ENCODE measurements around the gene ABTB2. TPM values are rescaled to one million over a fixed set of nuclear protein-coding genes. Genes with fewer than 3 reads are reported as not detected.

ABTB2 gene
- total and polyA plus RNA-seq, 2 donors, result 3.2 to 4.4 TPM

DNA sequence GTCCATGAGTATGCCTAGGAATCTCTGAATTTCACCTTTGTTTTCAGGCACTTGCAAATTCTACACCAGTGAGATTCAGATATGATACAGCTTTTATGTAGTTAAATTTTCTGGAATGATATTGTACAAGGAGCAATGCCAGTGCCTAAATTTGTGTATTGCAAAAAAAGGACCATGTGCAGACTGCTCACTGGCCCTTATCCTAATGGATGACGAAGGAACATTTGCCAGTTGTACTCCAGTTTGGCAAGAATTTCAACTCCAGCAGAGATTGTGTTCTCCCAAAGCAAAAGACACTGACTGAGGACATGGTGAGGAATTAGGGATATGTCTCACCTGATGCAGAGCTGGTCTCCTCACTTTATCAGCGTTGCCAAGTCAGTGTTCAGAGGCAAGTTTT lies 243.8 kb downstream of the ABTB2 start:
- Histone ChIP-seq H3K4me1 (ENCODE audit: insufficient read depth) (no peaks in the 10 kb centered on the region), H3K27ac (ENCODE audit: low read depth) (no peak overlapping the region), H3K36me3 (ENCODE audit: insufficient read depth) (peaks cover 6% of the 10 kb centered on the region), H3K4me3 (ENCODE audit: low read depth, low read length) (no peak overlapping the region)
- WGBS, result 96% methylated on average over 2 of the region's 2 CpGs
- no peak for DNase-seq (ENCODE audit: extremely low spot score)

- DNase-seq (ENCODE audit: extremely low spot score), result no peak
- Histone ChIP-seq H3K27ac (ENCODE audit: low read depth) (no peak overlapping the region), H3K4me1 (ENCODE audit: insufficient read depth) (no peaks in the 10 kb centered on the region), H3K4me3 (ENCODE audit: low read depth, low read length) (no peak overlapping the region), H3K36me3 (ENCODE audit: insufficient read depth) (peaks cover 4% of the 10 kb centered on the region)
- WGBS, result 95% methylated on average over 6 of the region's 6 CpGs
These were observed 246.0 kb downstream of the ABTB2 start for GRCh38 chr11:34111722-34112270.

- WGBS, result under 1% methylated on average over 17 of the region's 17 CpGs
- no peak for DNase-seq (ENCODE audit: extremely low spot score)
- Histone ChIP-seq H3K4me3 (ENCODE audit: low read depth, low read length) (peak overlapping the region; percentile 76), H3K27ac (ENCODE audit: low read depth) (no peak overlapping the region), H3K4me1 (ENCODE audit: insufficient read depth) (no peaks in the 10 kb centered on the region), H3K36me3 (ENCODE audit: insufficient read depth) (no peaks in the 10 kb centered on the region)
These were observed 251.8 kb downstream of the ABTB2 start for GRCh38 chr11:34105957-34106504.

DNA sequence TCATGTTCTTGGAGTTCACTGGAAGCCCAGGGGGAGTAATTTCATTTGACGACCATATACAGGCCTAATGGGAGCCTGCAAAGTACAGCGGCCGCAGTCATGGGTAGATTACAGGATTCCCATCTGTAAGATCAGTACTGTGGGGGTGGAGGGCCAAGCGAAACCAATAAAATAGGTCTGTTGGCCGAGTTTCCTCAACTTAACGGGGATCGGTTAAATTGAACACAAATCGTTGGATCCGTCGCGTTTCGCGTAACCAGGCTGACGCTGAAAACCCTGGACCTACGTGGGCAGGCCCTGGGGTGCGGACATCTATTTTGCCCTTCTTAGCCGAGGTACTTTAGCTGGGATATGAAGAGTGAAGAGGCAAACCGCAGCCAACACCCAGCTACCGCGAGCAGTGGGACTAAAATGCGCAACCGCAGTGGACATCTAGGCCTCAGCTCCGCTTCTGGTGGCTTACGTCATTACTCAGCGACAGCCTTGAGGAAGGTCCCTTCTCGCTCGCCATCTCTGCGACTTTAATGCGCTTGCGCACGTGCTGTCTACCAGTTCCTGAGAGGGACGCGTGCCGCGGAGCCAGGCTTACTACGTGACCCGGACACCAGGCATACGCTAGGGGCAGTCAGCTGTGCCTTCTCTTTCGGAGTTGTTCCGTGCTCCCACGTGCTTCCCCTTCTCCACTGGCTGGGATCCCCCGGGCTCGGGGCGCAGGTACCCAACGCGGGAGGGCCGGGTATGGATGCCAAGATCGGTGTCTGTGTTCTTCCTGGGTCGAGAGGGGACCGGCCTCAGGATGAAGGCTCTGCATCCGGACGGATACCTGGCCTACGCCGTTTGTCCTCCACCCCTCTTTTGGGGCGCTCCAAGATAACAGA lies 252.5 kb downstream of the ABTB2 start, which contains the start of gene NAT10:
Gene NAT10, plus strand, starts transcription at position 551 of the 878 bp plus-strand sequence. CDS start 2,597 bp downstream, outside the sequence.
- DNase-seq (ENCODE audit: extremely low spot score), result peak; percentile 98
- Histone ChIP-seq H3K4me3 (ENCODE audit: low read depth, low read length) (peak within 1 kb of the TSS; percentile 76), H3K27ac (ENCODE audit: low read depth) (peak within 1 kb of the TSS; percentile 90), H3K36me3 (ENCODE audit: insufficient read depth) (no peaks in the 10 kb centered on the region), H3K4me1 (ENCODE audit: insufficient read depth) (no peaks in the 10 kb centered on the region)
- under 1% methylated on average over 55 of the region's 55 CpGs for WGBS

DNA sequence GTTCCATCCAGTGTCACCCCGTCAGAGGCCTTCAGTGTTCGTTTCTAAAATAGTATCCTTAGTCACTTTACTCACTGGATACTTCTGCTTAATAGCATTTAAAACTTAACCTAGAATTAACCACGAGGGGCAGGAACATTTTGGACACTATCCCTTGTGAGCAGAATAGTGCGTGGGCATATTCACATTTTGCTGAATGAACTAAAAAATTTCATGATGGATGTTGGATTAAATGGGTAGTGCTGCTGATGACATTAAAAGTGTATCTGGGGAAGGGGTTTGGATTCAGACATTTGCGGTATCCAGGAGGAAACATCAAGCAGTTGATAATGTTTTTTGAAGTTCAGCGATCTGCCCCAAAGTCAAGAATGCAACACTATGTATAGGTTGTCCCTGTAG lies 253.1 kb downstream of the ABTB2 start:
- Histone ChIP-seq H3K36me3 (ENCODE audit: insufficient read depth) (peaks cover 2% of the 10 kb centered on the region), H3K4me1 (ENCODE audit: insufficient read depth) (no peaks in the 10 kb centered on the region)
- WGBS, result 16% methylated on average over 6 of the region's 6 CpGs

More for the DNA sequence above, 253.1 kb downstream of the ABTB2 start:
- Histone ChIP-seq H3K27ac (ENCODE audit: low read depth) (peak overlapping the region; percentile 90), H3K4me3 (ENCODE audit: low read depth, low read length) (peak overlapping the region; percentile 76)
- DNase-seq (ENCODE audit: extremely low spot score), result no peak

Small RNA genes within 50 kb of the gene (small RNA-seq; reads per million reads assigned to genes)
- not detected for gene AL035079.1
- not detected for gene RF00019

Other genes starting within 250 kb of the ABTB2 start
- 165 TPM for gene CAT, start 80.9 kb upstream of the ABTB2 start, total RNA-seq
- 97.0 TPM for gene CAT, start 80.9 kb upstream of the ABTB2 start, polyA plus RNA-seq
- gene ELF5, start 155.8 kb upstream of the ABTB2 start, total RNA-seq, result 13.4 TPM
- gene ELF5, start 155.8 kb upstream of the ABTB2 start, polyA plus RNA-seq, result 2.6 TPM